ENCODE results near the gene MYL5. TPM values are rescaled to one million over a fixed set of nuclear protein-coding genes. Genes with fewer than 3 reads are reported as not detected.
"Not testable (repeated sequence)": the region's sequence is repeated elsewhere in the genome, so short reads cannot be mapped to it uniquely, and the experiment has no call there.

The MYL5 gene
- total RNA-seq, 5 donors from 2014 or later (not counting 1 experiment from before 2014, with no cell fraction given): 21.1 to 26.3 (median 21.9) TPM

GRCh38 chr4:729336-730315 lies 55.3 kb downstream of the MYL5 start:
- ATAC-seq (replicated peaks in 1 of 4) (no peak), DNase-seq (no peak)
- no peak overlapping the region for H3K4me3 ChIP-seq (ENCODE audit: control insufficient read depth in 1 of 2, extremely low read depth in 1 of 2, low read length in 1 of 2)
- Mint-ChIP-seq H3K36me3 (peaks cover 28% of the 10 kb centered on the region), H3K4me3 (no peak overlapping the region), H3K27ac (peak overlapping the region in 1 of 2 donors; percentile 19), H3K9me3 (no peaks in the 10 kb centered on the region), H3K27me3 (no peaks in the 10 kb centered on the region), H3K4me1 (peaks cover 9 to 19% (median 13%) of the 10 kb centered on the region in 3 donors)
- H3K27ac ChIP-seq (ENCODE audit: low read length): no peak overlapping the region
- H3K4me1 ChIP-seq (ENCODE audit: control insufficient read depth in 1 of 2, extremely low read depth in 1 of 2, insufficient read depth in 2 of 2, low read length in 2 of 2): no peaks in the 10 kb centered on the region
- peaks cover 17 to 33% of the 10 kb centered on the region in 2 donors for H3K36me3 ChIP-seq (ENCODE audit: control insufficient read depth in 2 of 2, extremely low read depth in 1 of 2, insufficient read depth in 1 of 2, low read length in 1 of 2)
- no peaks in the 10 kb centered on the region for H3K27me3 ChIP-seq (replicated peaks in 1 of 2; ENCODE audit: control insufficient read depth in 2 of 2, extremely low read depth in 1 of 2, insufficient read depth in 2 of 2, low read length in 1 of 2)
- POLR2A ChIA-PET: no interaction called here
- H3K9me3 ChIP-seq: no peaks in the 10 kb centered on the region
- 94% methylated on average over 14 of the region's 20 CpGs for WGBS (ENCODE audit: insufficient coverage)
- CTCF ChIA-PET: interaction anchor here in 1 of 2 donors (0.8 kb wide), 1 partner anchor 12 kb away, joined by 3 read pairs; no protein-coding TSS in a partner anchor

GRCh38 chr4:730511-730910 lies 56.2 kb downstream of the MYL5 start:
- no peaks in the 10 kb centered on the region for H3K9me3 ChIP-seq
- H3K27me3 ChIP-seq (replicated peaks in 1 of 2; ENCODE audit: control insufficient read depth in 2 of 2, extremely low read depth in 1 of 2, insufficient read depth in 2 of 2, low read length in 1 of 2): no peaks in the 10 kb centered on the region
- H3K4me3 ChIP-seq (ENCODE audit: control insufficient read depth in 1 of 2, extremely low read depth in 1 of 2, low read length in 1 of 2): no peak overlapping the region
- POLR2A ChIA-PET: no interaction called here
- DNase-seq (no peak), ATAC-seq (replicated peaks in 1 of 4) (no peak)
- 98% methylated on average over 27 of the region's 27 CpGs for WGBS (ENCODE audit: insufficient coverage)
- peaks cover 8 to 14% (median 8%) of the 10 kb centered on the region in 3 donors for H3K4me1 Mint-ChIP-seq
- CTCF ChIA-PET: no interaction called here
- no peaks in the 10 kb centered on the region for H3K27me3 Mint-ChIP-seq
- H3K36me3 Mint-ChIP-seq: peaks cover 30% of the 10 kb centered on the region
- H3K27ac Mint-ChIP-seq: no peak overlapping the region
- no peaks in the 10 kb centered on the region for H3K4me1 ChIP-seq (ENCODE audit: control insufficient read depth in 1 of 2, extremely low read depth in 1 of 2, insufficient read depth in 2 of 2, low read length in 2 of 2)
- no peak overlapping the region for H3K4me3 Mint-ChIP-seq
- peaks cover 17 to 40% of the 10 kb centered on the region in 2 donors for H3K36me3 ChIP-seq (ENCODE audit: control insufficient read depth in 2 of 2, extremely low read depth in 1 of 2, insufficient read depth in 1 of 2, low read length in 1 of 2)
- H3K27ac ChIP-seq (ENCODE audit: low read length): no peak overlapping the region
- H3K9me3 Mint-ChIP-seq: no peaks in the 10 kb centered on the region

DNA sequence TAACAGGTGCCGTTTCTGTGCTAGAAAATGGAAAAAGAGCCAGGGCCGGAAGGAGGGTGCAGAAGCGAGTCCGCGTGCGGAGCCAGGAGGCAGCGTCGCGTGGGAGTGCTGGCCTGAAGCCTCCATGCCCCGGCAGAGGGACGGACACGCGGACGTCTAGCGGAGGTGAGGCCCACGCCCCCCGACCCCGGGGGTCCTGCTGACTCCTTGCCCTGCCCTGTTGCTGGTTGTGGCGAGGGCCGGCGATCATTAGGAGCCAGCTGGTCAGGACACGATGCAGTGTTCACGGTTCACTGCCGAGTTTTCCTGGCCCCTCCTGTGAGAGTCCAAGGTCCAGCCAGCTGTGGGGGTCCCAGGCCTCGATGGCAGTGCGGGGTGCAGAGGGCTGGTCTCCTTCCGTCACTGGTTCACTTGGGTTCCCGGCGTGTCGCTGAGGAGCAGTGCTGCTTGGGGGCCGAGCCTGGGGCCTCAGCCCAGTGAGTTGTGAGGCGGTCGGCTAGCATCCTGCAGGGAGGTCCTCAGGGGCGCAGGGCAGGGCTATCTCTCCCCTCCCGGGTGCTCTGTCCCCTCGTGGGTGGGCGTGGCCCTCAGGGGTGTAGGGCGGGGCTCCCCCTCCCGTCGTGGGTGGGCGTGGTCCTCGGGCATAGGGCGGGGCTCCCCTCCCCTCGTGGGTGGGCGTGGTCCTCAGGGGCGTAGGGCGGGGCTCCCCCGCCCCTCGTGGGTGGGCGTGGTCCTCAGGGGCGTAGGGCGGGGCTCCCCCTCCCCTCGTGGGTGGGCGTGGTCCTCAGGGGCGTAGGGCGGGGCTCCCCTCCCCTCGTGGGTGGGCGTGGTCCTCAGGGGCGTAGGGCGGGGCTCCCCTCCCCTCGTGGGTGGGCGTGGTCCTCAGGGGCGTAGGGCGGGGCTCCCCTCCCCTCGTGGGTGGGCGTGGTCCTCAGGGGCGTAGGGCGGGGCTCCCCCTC lies 56.9 kb downstream of the MYL5 start:
- POLR2A ChIA-PET; H3K4me1 ChIP-seq (ENCODE audit: control insufficient read depth in 1 of 2, extremely low read depth in 1 of 2, insufficient read depth in 2 of 2, low read length in 2 of 2); H3K9me3 Mint-ChIP-seq; H3K9me3 ChIP-seq; H3K27me3 Mint-ChIP-seq; H3K27me3 ChIP-seq (replicated peaks in 1 of 2; ENCODE audit: control insufficient read depth in 2 of 2, extremely low read depth in 1 of 2, insufficient read depth in 2 of 2, low read length in 1 of 2); H3K27ac ChIP-seq (ENCODE audit: low read length); DNase-seq; ATAC-seq (replicated peaks in 1 of 4); H3K27ac Mint-ChIP-seq; H3K4me3 ChIP-seq (ENCODE audit: control insufficient read depth in 1 of 2, extremely low read depth in 1 of 2, low read length in 1 of 2); H3K4me3 Mint-ChIP-seq; CTCF ChIA-PET: not testable (repeated sequence)
- peaks cover 8 to 13% (median 8%) of the 10 kb centered on the region in 3 donors for H3K4me1 Mint-ChIP-seq
- WGBS (ENCODE audit: insufficient coverage): 99% methylated on average over 34 of the region's 68 CpGs
- peaks cover 30% of the 10 kb centered on the region for H3K36me3 Mint-ChIP-seq
- peaks cover 17 to 44% of the 10 kb centered on the region in 2 donors for H3K36me3 ChIP-seq (ENCODE audit: control insufficient read depth in 2 of 2, extremely low read depth in 1 of 2, insufficient read depth in 1 of 2, low read length in 1 of 2)

Other genes starting within 250 kb of the MYL5 start
- gene ZNF721, start 175.4 kb upstream of the MYL5 start, total RNA-seq: 10 to 100 TPM; 45.2 to 63.8 (median 47.6) TPM
- 100 to 1,000 TPM in 3 of 5 donors, 10 to 100 TPM in 2; 84.0 to 118 (median 105) TPM for gene PIGG, start 175.3 kb upstream of the MYL5 start, total RNA-seq
- not detected for gene TMEM271, start 98.2 kb upstream of the MYL5 start, total RNA-seq
- 10 to 100 TPM; 14.2 to 21.7 (median 19.8) TPM for gene PDE6B, start 49.0 kb upstream of the MYL5 start, total RNA-seq
- 100 to 1,000 TPM in 4 of 5 donors, 10 to 100 TPM in 1; 92.4 to 158 (median 145) TPM for gene ATP5ME, start 266 bp upstream of the MYL5 start, total RNA-seq
- 1 to 10 TPM in 4 of 5 donors, under 1 TPM in 1; 0.53 to 2.7 (median 1.4) TPM for gene SLC49A3, start 14.6 kb downstream of the MYL5 start, total RNA-seq
- gene PCGF3, start 31.3 kb downstream of the MYL5 start, total RNA-seq: 10 to 100 TPM; 47.0 to 76.9 (median 51.1) TPM
- gene CPLX1, start 151.6 kb downstream of the MYL5 start, total RNA-seq: 1 to 10 TPM in 3 of 5 donors, under 1 TPM in 2; 0.73 to 2.6 (median 1.2) TPM